HepG2 (cell line): Measurements from ENCODE around the gene COBLL1. TPM values are rescaled to one million over a fixed set of nuclear protein-coding genes. Genes with fewer than 3 reads are reported as not detected.

Experiments
- ARHGAP35 ChIP-seq: sonication (generic); formaldehyde crosslinking; IDR thresholded peaks from 2 replicates; pipeline ENCODE4 v1.9.0; 2022; ENCODE audit warnings: mild to moderate bottlenecking, inconsistent platforms, moderate library complexity, missing genetic modification reagents, borderline replicate concordance
- ATM ChIP-seq: fragments of 450-650 bp; IDR thresholded peaks from 2 replicates; pipeline ENCODE4 v1.7.1; 2017; ENCODE audit warnings: mild to moderate bottlenecking, borderline replicate concordance
- CAMTA2 ChIP-seq: sonication (generic); formaldehyde crosslinking; IDR thresholded peaks from 2 replicates; pipeline ENCODE4 v1.4.0; 2020; ENCODE audit warnings: mild to moderate bottlenecking, missing genetic modification reagents, borderline replicate concordance
- GABPB1 ChIP-seq: IDR thresholded peaks from 2 replicates; pipeline ENCODE4 v1.6.1; 2016; ENCODE audit warnings: mild to moderate bottlenecking, missing genetic modification reagents, moderate library complexity, missing compliant biosample characterization
- HMGA1 ChIP-seq: sonication (generic); formaldehyde crosslinking; conservative IDR thresholded peaks from 2 replicates; pipeline ENCODE4 v1.4.0; 2020; ENCODE audit warnings: missing genetic modification reagents
- HNF4A ChIP-seq: sonication (generic); formaldehyde crosslinking; IDR thresholded peaks from 2 replicates; pipeline ENCODE4 v1.4.0; 2020; ENCODE audit warnings: missing genetic modification reagents
- HNF4G ChIP-seq, 2 experiments: sonication (generic) in 1 of 2; formaldehyde crosslinking in 1 of 2; IDR thresholded peaks; 2 replicates each; pipeline versions ENCODE4 v1.4.0 to v1.6.1; 2011 to 2020; ENCODE audit warnings: borderline replicate concordance in 2 of 2, low read depth in 2 of 2, mild to moderate bottlenecking in 2 of 2, low read length in 1 of 2, missing genetic modification reagents in 1 of 2, moderate library complexity in 1 of 2
- KMT2A ChIP-seq: sonication (generic); formaldehyde crosslinking; IDR thresholded peaks from 2 replicates; pipeline ENCODE4 v1.4.0; 2020; ENCODE audit warnings: missing genetic modification reagents
- MTF1 ChIP-seq: sonication (generic); formaldehyde crosslinking; IDR thresholded peaks from 2 replicates; pipeline ENCODE4 v1.5.0; 2020; ENCODE audit warnings: missing genetic modification reagents
- PHB2 ChIP-seq: fragments of 450-650 bp; IDR thresholded peaks from 2 replicates; pipeline ENCODE4 v1.6.1; 2018; ENCODE audit not compliant: partially characterized antibody
- PITX1 ChIP-seq: sonication (generic); formaldehyde crosslinking; IDR thresholded peaks from 2 replicates; pipeline ENCODE4 v1.5.1; 2020; ENCODE audit warnings: mild to moderate bottlenecking, missing genetic modification reagents
- REL ChIP-seq: sonication (generic); formaldehyde crosslinking; conservative IDR thresholded peaks from 2 replicates; pipeline ENCODE4 v1.8.0; 2022; ENCODE audit warnings: mild to moderate bottlenecking, missing genetic modification reagents, moderate library complexity
- RFX5 ChIP-seq: IDR thresholded peaks from 2 replicates; pipeline ENCODE4 v1.6.1; 2011; ENCODE audit warnings: low read depth, low read length, improper control_type of control experiment
- TAF1 ChIP-seq: sonication (generic); formaldehyde crosslinking; IDR thresholded peaks from 2 replicates; pipeline ENCODE4 v1.4.0; 2020; ENCODE audit warnings: missing genetic modification reagents
- ZBTB8A ChIP-seq: sonication (generic); formaldehyde crosslinking; IDR thresholded peaks from 2 replicates; pipeline ENCODE4 v1.4.0; 2020; ENCODE audit warnings: mild to moderate bottlenecking, low read depth, missing genetic modification reagents, borderline replicate concordance
- ZEB1 ChIP-seq: IDR thresholded peaks from 2 replicates; pipeline ENCODE4 v1.6.1; 2012; ENCODE audit warnings: mild to moderate bottlenecking, low read depth, inconsistent platforms; ENCODE audit not compliant: insufficient replicate concordance
- ZFAT ChIP-seq: sonication (generic); formaldehyde crosslinking; conservative IDR thresholded peaks from 2 replicates; pipeline ENCODE4 v1.8.1; 2023; ENCODE audit warnings: missing genetic modification reagents, inconsistent platforms
- ZNF382 ChIP-seq: sonication (generic); formaldehyde crosslinking; IDR thresholded peaks from 2 replicates; pipeline ENCODE4 v1.5.0; 2020; ENCODE audit warnings: missing genetic modification reagents, mild to moderate bottlenecking, borderline replicate concordance
- ZSCAN20 ChIP-seq: sonication (generic); formaldehyde crosslinking; IDR thresholded peaks from 2 replicates; pipeline ENCODE4 v1.4.0; 2020; ENCODE audit warnings: missing genetic modification reagents, mild to moderate bottlenecking, borderline replicate concordance
- ZSCAN9 ChIP-seq: IDR thresholded peaks from 2 replicates; pipeline ENCODE4 v1.6.1; 2016; ENCODE audit warnings: borderline replicate concordance
- polyA plus RNA-seq, 8 experiments: library from polyadenylated mRNA; depleted of rRNA in 3 of 8; stranded (reverse) in 7 of 8; unstranded in 1 of 8; fragments of >200 nt; fragmentation: Illumina TruSeq in 4 of 8; extraction: Trizol in 4 of 8; gene quantifications; 2 replicates each; pipeline versions ENCODE4 v1.2.1 to v1.2.3, GENCODE V29; 2011 to 2016; ENCODE audit warnings: low read depth in 4 of 8, missing spikeins in 1 of 8, mixed read lengths in 1 of 8; ENCODE audit not compliant: insufficient read depth in 1 of 8
- total RNA-seq, 5 experiments: library from RNA; depleted of rRNA; stranded (reverse); fragments of >200 nt; fragmentation: Illumina TruSeq; extraction: Trizol; gene quantifications; 2 replicates each; pipeline ENCODE4 v1.2.3, GENCODE V29; 2016; ENCODE audit warnings: low read depth in 1 of 5
- TF ChIP-seq, protein P1 (sequence below): sonication (generic); formaldehyde crosslinking; IDR thresholded peaks from 2 replicates; pipeline ENCODE4 v1.4.0; 2020; ENCODE audit warnings: missing genetic modification reagents, borderline replicate concordance
- TF ChIP-seq, protein P2 (sequence below): sonication (generic); formaldehyde crosslinking; IDR thresholded peaks from 2 replicates; pipeline ENCODE4 v1.9.0; 2021; ENCODE audit warnings: missing genetic modification reagents, mild to moderate bottlenecking, borderline replicate concordance
- TF ChIP-seq, protein P3 (sequence below): sonication (generic); formaldehyde crosslinking; conservative IDR thresholded peaks from 2 replicates; pipeline ENCODE4 v1.4.0; 2020; ENCODE audit warnings: missing genetic modification reagents

The COBLL1 gene
- total and polyA plus RNA-seq, 2 of the 13 experiments (the other 11 are each of a cell fraction or from before 2014, with no cell fraction given), result 32.6 to 86.8 TPM

DNA sequence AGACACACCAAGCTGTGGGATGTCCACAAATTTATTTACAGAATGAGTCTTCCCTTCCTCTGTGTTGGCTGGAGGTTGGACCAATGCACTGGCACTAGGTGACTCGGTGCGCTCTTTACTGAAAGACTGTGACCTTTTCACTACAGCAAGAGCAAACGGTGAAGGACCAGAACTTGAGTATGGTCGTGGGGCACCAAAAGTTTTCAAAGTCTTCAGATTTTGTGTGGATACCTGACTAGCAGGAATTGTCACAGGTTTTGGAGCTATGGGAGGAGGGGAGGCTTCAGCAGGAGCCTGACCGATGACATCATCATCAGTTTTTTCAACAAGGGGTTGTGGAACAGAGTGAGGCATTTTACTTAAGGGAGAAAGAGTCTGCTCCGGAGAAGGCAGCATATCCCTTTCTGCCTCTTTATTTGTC lies 147.3 kb downstream of the COBLL1 start (continued):
- TF ChIP-seq, protein P1, sequence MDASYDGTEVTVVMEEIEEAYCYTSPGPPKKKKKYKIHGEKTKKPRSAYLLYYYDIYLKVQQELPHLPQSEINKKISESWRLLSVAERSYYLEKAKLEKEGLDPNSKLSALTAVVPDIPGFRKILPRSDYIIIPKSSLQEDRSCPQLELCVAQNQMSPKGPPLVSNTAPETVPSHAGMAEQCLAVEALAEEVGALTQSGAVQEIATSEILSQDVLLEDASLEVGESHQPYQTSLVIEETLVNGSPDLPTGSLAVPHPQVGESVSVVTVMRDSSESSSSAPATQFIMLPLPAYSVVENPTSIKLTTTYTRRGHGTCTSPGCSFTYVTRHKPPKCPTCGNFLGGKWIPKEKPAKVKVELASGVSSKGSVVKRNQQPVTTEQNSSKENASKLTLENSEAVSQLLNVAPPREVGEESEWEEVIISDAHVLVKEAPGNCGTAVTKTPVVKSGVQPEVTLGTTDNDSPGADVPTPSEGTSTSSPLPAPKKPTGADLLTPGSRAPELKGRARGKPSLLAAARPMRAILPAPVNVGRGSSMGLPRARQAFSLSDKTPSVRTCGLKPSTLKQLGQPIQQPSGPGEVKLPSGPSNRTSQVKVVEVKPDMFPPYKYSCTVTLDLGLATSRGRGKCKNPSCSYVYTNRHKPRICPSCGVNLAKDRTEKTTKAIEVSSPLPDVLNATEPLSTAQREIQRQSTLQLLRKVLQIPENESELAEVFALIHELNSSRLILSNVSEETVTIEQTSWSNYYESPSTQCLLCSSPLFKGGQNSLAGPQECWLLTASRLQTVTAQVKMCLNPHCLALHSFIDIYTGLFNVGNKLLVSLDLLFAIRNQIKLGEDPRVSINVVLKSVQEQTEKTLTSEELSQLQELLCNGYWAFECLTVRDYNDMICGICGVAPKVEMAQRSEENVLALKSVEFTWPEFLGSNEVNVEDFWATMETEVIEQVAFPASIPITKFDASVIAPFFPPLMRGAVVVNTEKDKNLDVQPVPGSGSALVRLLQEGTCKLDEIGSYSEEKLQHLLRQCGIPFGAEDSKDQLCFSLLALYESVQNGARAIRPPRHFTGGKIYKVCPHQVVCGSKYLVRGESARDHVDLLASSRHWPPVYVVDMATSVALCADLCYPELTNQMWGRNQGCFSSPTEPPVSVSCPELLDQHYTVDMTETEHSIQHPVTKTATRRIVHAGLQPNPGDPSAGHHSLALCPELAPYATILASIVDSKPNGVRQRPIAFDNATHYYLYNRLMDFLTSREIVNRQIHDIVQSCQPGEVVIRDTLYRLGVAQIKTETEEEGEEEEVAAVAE, result no peak
- TF ChIP-seq ZBTB8A, result no peak
- no peak for TF ChIP-seq GABPB1 (CRISPR knock-in tag)
- no peak for TF ChIP-seq PITX1 (CRISPR knock-in tag)
- TF ChIP-seq HNF4A (CRISPR knock-in tag), result no peak
- TF ChIP-seq ZEB1, result no peak
- TF ChIP-seq TAF1, result no peak
- TF ChIP-seq MTF1, result no peak
- TF ChIP-seq, protein P2, sequence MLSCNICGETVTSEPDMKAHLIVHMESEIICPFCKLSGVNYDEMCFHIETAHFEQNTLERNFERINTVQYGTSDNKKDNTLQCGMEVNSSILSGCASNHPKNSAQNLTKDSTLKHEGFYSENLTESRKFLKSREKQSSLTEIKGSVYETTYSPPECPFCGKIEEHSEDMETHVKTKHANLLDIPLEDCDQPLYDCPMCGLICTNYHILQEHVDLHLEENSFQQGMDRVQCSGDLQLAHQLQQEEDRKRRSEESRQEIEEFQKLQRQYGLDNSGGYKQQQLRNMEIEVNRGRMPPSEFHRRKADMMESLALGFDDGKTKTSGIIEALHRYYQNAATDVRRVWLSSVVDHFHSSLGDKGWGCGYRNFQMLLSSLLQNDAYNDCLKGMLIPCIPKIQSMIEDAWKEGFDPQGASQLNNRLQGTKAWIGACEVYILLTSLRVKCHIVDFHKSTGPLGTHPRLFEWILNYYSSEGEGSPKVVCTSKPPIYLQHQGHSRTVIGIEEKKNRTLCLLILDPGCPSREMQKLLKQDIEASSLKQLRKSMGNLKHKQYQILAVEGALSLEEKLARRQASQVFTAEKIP (CRISPR knock-in tag), result no peak
- TF ChIP-seq RFX5, result no peak
- TF ChIP-seq ZFAT (CRISPR knock-in tag), result no peak
- no peak for TF ChIP-seq REL (CRISPR knock-in tag)
- TF ChIP-seq ZNF382 (CRISPR knock-in tag), result no peak
- no peak for TF ChIP-seq HNF4G (IDR thresholded peaks at IDR 0.05; ENCODE audit: borderline replicate concordance, low read depth, low read length)
- TF ChIP-seq HNF4G (CRISPR knock-in tag; IDR thresholded peaks at IDR 0.05; ENCODE audit: borderline replicate concordance, low read depth), result no peak; the same call in 1 of the 2 replicates
- TF ChIP-seq ZSCAN9 (CRISPR knock-in tag), result no peak
- TF ChIP-seq ZSCAN20 (CRISPR knock-in tag), result no peak
- no peak for TF ChIP-seq HMGA1 (CRISPR knock-in tag)
- no peak for TF ChIP-seq ATM
- TF ChIP-seq, protein P3, sequence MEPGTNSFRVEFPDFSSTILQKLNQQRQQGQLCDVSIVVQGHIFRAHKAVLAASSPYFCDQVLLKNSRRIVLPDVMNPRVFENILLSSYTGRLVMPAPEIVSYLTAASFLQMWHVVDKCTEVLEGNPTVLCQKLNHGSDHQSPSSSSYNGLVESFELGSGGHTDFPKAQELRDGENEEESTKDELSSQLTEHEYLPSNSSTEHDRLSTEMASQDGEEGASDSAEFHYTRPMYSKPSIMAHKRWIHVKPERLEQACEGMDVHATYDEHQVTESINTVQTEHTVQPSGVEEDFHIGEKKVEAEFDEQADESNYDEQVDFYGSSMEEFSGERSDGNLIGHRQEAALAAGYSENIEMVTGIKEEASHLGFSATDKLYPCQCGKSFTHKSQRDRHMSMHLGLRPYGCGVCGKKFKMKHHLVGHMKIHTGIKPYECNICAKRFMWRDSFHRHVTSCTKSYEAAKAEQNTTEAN, result no peak
- no peak for TF ChIP-seq CAMTA2 (CRISPR knock-in tag)
- no peak for TF ChIP-seq PHB2
- no peak for TF ChIP-seq ARHGAP35 (CRISPR knock-in tag)
- no peak for TF ChIP-seq KMT2A (CRISPR knock-in tag)
